IMR-90 (cell line): ENCODE data around the gene OPCML. TPM values are rescaled to one million over a fixed set of nuclear protein-coding genes. Genes with fewer than 3 reads are reported as not detected.

ENCODE experiments used
- ATAC-seq: fragments of 200-7000 bp; cut with Tn5 transposase; 2 replicates; pipeline ENCODE4 v1.9.1; 2020; ENCODE audit warnings: low read depth, mild to moderate bottlenecking, moderate library complexity
- BruUV-seq: library from RNA; stranded (reverse); fragments of 400-500 nt; replicated peaks from 2 replicates; lab custom pipeline; 2021; lab: Mats Ljungman, UMichigan
- CTCF ChIA-PET: fragments of 300-600 bp; formaldehyde crosslinking; extraction: SDS; loops from one replicate; lab custom pipeline; 2021; ENCODE audit warnings: antibody characterized with exemption; lab: Yijun Ruan, JAX
- POLR2A ChIA-PET: fragments of 300-600 bp; sonication (Branson Sonifier 250); formaldehyde crosslinking; loops from one replicate; lab custom pipeline; 2022; ENCODE audit warnings: antibody characterized with exemption; ENCODE audit not compliant: unreplicated experiment; lab: Charles Lee
- DNase-seq: peaks from one replicate; pipeline ENCODE4 v3.0.0; 2013
- H2AFZ ChIP-seq: replicated peaks from 2 replicates; pipeline ENCODE3; 2013; ENCODE audit warnings: low read length, mild to moderate bottlenecking; ENCODE audit not compliant: poor library complexity
- H2AK5ac ChIP-seq: 2 replicates; pipeline ENCODE4 v1.6.1; 2013; ENCODE audit warnings: low read depth, low read length, inconsistent platforms
- H2AK9ac ChIP-seq: replicated peaks from 2 replicates; pipeline ENCODE3; 2013; ENCODE audit warnings: mild to moderate bottlenecking, low read depth, low read length, moderate library complexity; ENCODE audit not compliant: poor library complexity
- H2BK120ac ChIP-seq: 2 replicates; pipeline ENCODE4 v1.6.1; 2013; ENCODE audit warnings: low read depth, low read length, inconsistent platforms
- H2BK15ac ChIP-seq: 3 replicates; pipeline ENCODE4 v1.6.1; 2013; ENCODE audit warnings: low read depth, low read length, inconsistent platforms
- H2BK20ac ChIP-seq: 2 replicates; pipeline ENCODE4 v1.6.1; 2013; ENCODE audit warnings: low read depth, mild to moderate bottlenecking, inconsistent platforms, low read length, moderate library complexity
- H2BK5ac ChIP-seq: 2 replicates; pipeline ENCODE4 v1.6.1; 2013; ENCODE audit warnings: mild to moderate bottlenecking, low read depth, low read length, inconsistent platforms; ENCODE audit not compliant: poor library complexity, severe bottlenecking
- H3K14ac ChIP-seq: replicated peaks from 2 replicates; pipeline ENCODE4 v1.6.1; 2013; ENCODE audit warnings: low read depth, low read length, inconsistent platforms
- H3K18ac ChIP-seq: 2 replicates; pipeline ENCODE4 v1.6.1; 2013; ENCODE audit warnings: low read depth, low read length, control low read depth
- H3K23ac ChIP-seq: 2 replicates; pipeline ENCODE4 v1.6.1; 2013; ENCODE audit warnings: low read depth, low read length, inconsistent platforms
- H3K27ac ChIP-seq: 2 replicates; pipeline ENCODE4 v1.5.1; 2013; ENCODE audit warnings: mild to moderate bottlenecking, control low read depth, low read length; ENCODE audit not compliant: insufficient read depth
- H3K27me3 ChIP-seq: 2 replicates; pipeline ENCODE4 v1.6.1; 2013; ENCODE audit warnings: low read length; ENCODE audit not compliant: control insufficient read depth, insufficient read depth
- H3K36me3 ChIP-seq: 2 replicates; pipeline ENCODE4 v1.6.1; 2013; ENCODE audit warnings: low read length, mixed read lengths; ENCODE audit not compliant: control insufficient read depth, insufficient read depth
- H3K4ac ChIP-seq: 2 replicates; pipeline ENCODE4 v1.6.1; 2013; ENCODE audit warnings: low read depth, low read length, inconsistent platforms
- H3K4me1 ChIP-seq: 2 replicates; pipeline ENCODE4 v1.6.1; 2013; ENCODE audit warnings: low read length, mixed read lengths; ENCODE audit not compliant: control insufficient read depth, insufficient read depth
- H3K4me2 ChIP-seq: 2 replicates; pipeline ENCODE4 v1.6.1; 2013; ENCODE audit warnings: low read depth, mild to moderate bottlenecking, control low read depth, low read length, moderate library complexity
- H3K4me3 ChIP-seq: 2 replicates; pipeline ENCODE4 v1.5.1; 2013; ENCODE audit warnings: low read depth, mild to moderate bottlenecking, control low read depth, low read length, moderate library complexity; ENCODE audit not compliant: insufficient read depth
- H3K56ac ChIP-seq: 2 replicates; pipeline ENCODE4 v1.6.1; 2013; ENCODE audit warnings: low read length, inconsistent platforms; ENCODE audit not compliant: insufficient read depth; ENCODE audit errors: extremely low read depth
- H3K79me1 ChIP-seq, 2 experiments: 2 replicates each; pipeline ENCODE4 v1.6.1; 2013; ENCODE audit warnings: low read length in 2 of 2, inconsistent platforms in 1 of 2, low read depth in 1 of 2
- H3K9ac ChIP-seq: 2 replicates; pipeline ENCODE4 v1.6.1; 2013; ENCODE audit warnings: low read depth, low read length, control low read depth
- H3K9me1 ChIP-seq: 2 replicates; pipeline ENCODE4 v1.6.1; 2013; ENCODE audit warnings: low read length, inconsistent platforms; ENCODE audit not compliant: insufficient read depth
- H3K9me3 ChIP-seq: 2 replicates; pipeline ENCODE4 v1.6.1; 2013; ENCODE audit warnings: low read length; ENCODE audit not compliant: control insufficient read depth, insufficient read depth
- H4K20me1 ChIP-seq: 2 replicates; pipeline ENCODE4 v1.6.1; 2013; ENCODE audit warnings: low read length, inconsistent platforms; ENCODE audit not compliant: insufficient read depth
- H4K5ac ChIP-seq: 2 replicates; pipeline ENCODE4 v1.6.1; 2013; ENCODE audit warnings: mild to moderate bottlenecking, low read depth, low read length, control low read depth
- H4K8ac ChIP-seq, 2 experiments: 2 replicates each; pipeline ENCODE4 v1.6.1; 2013; ENCODE audit warnings: low read depth in 2 of 2, low read length in 2 of 2, control low read depth in 1 of 2, inconsistent platforms in 1 of 2
- H4K91ac ChIP-seq: 2 replicates; pipeline ENCODE4 v1.6.1; 2013; ENCODE audit warnings: low read depth, low read length, inconsistent platforms; ENCODE audit not compliant: insufficient read depth
- MAZ ChIP-seq: IDR thresholded peaks from 2 replicates; pipeline ENCODE4 v1.6.1; 2012; ENCODE audit warnings: low read depth, mild to moderate bottlenecking, low read length, improper control_type of control experiment, moderate library complexity, borderline replicate concordance
- MXI1 ChIP-seq: IDR thresholded peaks from 2 replicates; pipeline ENCODE4 v1.6.1; 2012; ENCODE audit warnings: low read depth, mild to moderate bottlenecking, low read length, moderate library complexity, borderline replicate concordance
- POLR2A ChIP-seq: IDR thresholded peaks from 2 replicates; pipeline ENCODE4 v1.6.1; 2012; ENCODE audit warnings: mild to moderate bottlenecking, low read depth, low read length
- RCOR1 ChIP-seq: IDR thresholded peaks from 2 replicates; pipeline ENCODE4 v1.6.1; 2012; ENCODE audit warnings: mild to moderate bottlenecking, low read length, improper control_type of control experiment; ENCODE audit not compliant: insufficient replicate concordance
- WGBS, 2 experiments: methylation state at CpG; one replicate each; pipeline versions ENCODE4 v1.1.5 to v1.1.7; 2013; ENCODE audit warnings: missing lambda C conversion rate in 2 of 2; ENCODE audit not compliant: insufficient read length in 1 of 2; ENCODE audit errors: extremely low coverage in 2 of 2; 5-methylcytosine and 5-hydroxymethylcytosine counted together
- dilution Hi-C: fragments of 300-500 bp; cut with HindIII; formaldehyde crosslinking; loops from one replicate; pipeline ENCODE4 v1.14.3; 2018; ENCODE audit warnings: low sequenced_read_pairs; ENCODE audit not compliant: unreplicated experiment
- in situ Hi-C: fragments of 300-500 bp; cut with MboI; formaldehyde crosslinking; loops from 3 replicates; pipeline ENCODE4 v1.14.3; 2019; ENCODE audit warnings: low sequenced_read_pairs, inconsistent platforms, mixed read lengths
- intact Hi-C: fragments of 100-400 bp; cut with micrococcal nuclease; formaldehyde crosslinking; loops from 2 replicates; pipeline ENCODE4 v1.10.0; 2022
- polyA plus RNA-seq, 3 experiments: library from polyadenylated mRNA; depleted of rRNA; stranded (reverse); fragments of >200 nt; gene quantifications; 2 replicates each; pipeline ENCODE4 v1.2.3, GENCODE V29; 2012; ENCODE audit warnings: low replicate concordance in 1 of 3
- total RNA-seq: library from RNA; depleted of rRNA; stranded (reverse); fragments of >200 nt; gene quantifications from 2 replicates; pipeline ENCODE4 v1.2.3, GENCODE V29; 2012

Gene OPCML
- total and polyA plus RNA-seq, 2 of the 4 experiments (the other 2 are of a cell fraction): under 0.01 to 2.6 TPM

DNA sequence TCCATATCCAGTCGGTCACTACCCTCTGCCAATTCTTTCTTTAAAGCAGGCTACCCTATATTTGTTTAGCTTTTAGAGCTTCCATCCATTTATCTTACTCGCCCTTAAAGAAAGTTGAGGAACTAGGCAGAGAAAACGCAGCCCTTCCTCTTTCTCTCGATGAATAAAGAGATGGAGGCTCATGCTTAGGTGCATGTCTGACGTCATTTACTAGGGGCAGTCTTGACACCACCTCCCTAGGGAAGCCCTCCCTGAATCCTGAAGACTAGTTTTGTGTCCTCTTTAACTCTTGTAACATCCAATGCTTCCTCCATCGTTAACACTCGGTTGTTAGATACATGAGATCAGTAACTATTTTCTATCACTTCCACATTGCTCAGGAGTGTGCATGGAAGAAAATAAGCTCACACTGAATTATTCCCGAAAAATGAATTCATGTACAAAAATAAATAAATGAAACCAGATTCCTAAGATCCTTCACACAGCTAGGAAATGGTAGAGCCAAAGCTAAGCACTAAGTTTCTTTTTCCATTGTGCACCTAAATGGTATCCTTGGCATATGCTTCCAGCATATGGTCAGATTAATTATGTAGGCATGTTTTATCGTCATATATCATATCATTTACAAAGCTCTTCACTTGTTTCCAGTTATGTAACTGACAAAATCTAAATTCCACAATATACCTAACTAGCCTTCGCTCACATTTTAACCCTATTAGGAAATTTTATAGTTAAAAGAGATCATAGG, 291.2 kb downstream of the OPCML start:
- DNase-seq (no peak), ATAC-seq (no peak)
- Histone ChIP-seq H4K5ac (no peak overlapping the region), H4K91ac (no peak overlapping the region), H3K27me3 (no peaks in the 10 kb centered on the region), H3K23ac (no peak overlapping the region), H2BK120ac (no peak overlapping the region), H2AK9ac (no peak overlapping the region), H3K18ac (no peak overlapping the region), H3K36me3 (no peaks in the 10 kb centered on the region), H3K14ac (no peak overlapping the region), H4K8ac (no peak overlapping the region), H3K9me3 (peaks cover 41% of the 10 kb centered on the region), H3K9me1 (no peaks in the 10 kb centered on the region), H3K4me3 (no peak overlapping the region), H2AFZ (no peak overlapping the region), H2BK20ac (no peak overlapping the region), H4K20me1 (no peaks in the 10 kb centered on the region), H3K4me2 (no peak overlapping the region), H3K79me1 (no peaks in the 10 kb centered on the region), H3K27ac (no peak overlapping the region), H2BK5ac (no peak overlapping the region), H3K4me1 (no peaks in the 10 kb centered on the region), H3K9ac (no peak overlapping the region), H2BK15ac (no peak overlapping the region), H3K4ac (no peak overlapping the region), H3K56ac (no peak overlapping the region), H2AK5ac (no peak overlapping the region)
- intact Hi-C loops (no loop called here), in situ Hi-C loops (no loop called here), dilution Hi-C loops (no loop called here)
- BruUV-seq: no TSS peak
- POLR2A ChIA-PET: no interaction called here
- TF ChIP-seq MAZ (no peak), MXI1 (no peak), RCOR1 (no peak), POLR2A (no peak)
- CTCF ChIA-PET: no interaction called here
- no CpG with 5 or more reads among the region's 10 CpGs for WGBS, 2 experiments
